ENCODE results near the gene FRMD4A.

DNA sequence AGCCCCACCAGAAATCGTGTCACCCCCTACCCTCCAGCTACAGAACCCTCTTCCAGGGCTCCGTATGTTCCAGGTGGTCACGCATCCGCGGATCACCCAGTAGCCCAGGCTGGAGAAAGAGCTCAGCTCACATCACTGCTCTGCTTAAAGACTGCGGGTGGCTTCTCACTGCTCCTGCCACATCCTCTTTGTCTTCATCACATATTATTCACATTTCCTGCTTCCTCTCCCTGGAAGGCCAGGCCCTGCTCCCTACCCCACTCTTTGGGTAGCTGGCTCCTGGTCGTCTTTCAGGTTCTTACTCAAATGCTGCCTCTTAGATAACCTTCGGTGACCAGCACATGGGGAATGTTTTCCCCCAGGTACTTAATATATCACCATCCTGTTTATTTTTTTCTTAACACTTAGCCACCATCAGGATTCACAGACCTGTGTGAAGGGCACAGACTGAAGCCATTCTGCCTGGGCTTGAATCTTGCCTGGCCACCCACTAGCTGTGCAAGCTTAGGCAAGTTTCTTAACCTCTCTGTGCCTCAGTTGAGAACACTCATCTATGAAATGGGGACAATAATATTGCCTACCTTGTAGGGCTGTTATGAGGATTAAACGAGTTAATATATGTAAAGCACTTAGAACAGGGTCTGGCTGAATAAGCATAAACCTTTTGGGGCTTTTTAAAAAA is 436.2 kb downstream of the FRMD4A start:
- TF ChIP-seq, protein P1, sequence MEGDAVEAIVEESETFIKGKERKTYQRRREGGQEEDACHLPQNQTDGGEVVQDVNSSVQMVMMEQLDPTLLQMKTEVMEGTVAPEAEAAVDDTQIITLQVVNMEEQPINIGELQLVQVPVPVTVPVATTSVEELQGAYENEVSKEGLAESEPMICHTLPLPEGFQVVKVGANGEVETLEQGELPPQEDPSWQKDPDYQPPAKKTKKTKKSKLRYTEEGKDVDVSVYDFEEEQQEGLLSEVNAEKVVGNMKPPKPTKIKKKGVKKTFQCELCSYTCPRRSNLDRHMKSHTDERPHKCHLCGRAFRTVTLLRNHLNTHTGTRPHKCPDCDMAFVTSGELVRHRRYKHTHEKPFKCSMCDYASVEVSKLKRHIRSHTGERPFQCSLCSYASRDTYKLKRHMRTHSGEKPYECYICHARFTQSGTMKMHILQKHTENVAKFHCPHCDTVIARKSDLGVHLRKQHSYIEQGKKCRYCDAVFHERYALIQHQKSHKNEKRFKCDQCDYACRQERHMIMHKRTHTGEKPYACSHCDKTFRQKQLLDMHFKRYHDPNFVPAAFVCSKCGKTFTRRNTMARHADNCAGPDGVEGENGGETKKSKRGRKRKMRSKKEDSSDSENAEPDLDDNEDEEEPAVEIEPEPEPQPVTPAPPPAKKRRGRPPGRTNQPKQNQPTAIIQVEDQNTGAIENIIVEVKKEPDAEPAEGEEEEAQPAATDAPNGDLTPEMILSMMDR (IDR thresholded peaks at IDR 0.05), result no peak
- TF ChIP-seq POLR2A (IDR thresholded peaks at IDR 0.05), result no peak
